Femur (tissue), 1 donor: ENCODE results near the gene DNM2.
A peak's percentile ranks its signal among the peaks of the same experiment; 100 is the strongest.
"Not testable (repeated sequence)": the region's sequence is repeated elsewhere in the genome, so short reads cannot be mapped to it uniquely, and the experiment has no call there.

Experiments used
- DNase-seq: peaks from one replicate; pipeline ENCODE4 v3.0.0-alpha.2; 2017

DNM2 gene

GRCh38 chr19:10818301-10819123 is 100.6 kb downstream of the DNM2 start:
- no peak for DNase-seq

DNA sequence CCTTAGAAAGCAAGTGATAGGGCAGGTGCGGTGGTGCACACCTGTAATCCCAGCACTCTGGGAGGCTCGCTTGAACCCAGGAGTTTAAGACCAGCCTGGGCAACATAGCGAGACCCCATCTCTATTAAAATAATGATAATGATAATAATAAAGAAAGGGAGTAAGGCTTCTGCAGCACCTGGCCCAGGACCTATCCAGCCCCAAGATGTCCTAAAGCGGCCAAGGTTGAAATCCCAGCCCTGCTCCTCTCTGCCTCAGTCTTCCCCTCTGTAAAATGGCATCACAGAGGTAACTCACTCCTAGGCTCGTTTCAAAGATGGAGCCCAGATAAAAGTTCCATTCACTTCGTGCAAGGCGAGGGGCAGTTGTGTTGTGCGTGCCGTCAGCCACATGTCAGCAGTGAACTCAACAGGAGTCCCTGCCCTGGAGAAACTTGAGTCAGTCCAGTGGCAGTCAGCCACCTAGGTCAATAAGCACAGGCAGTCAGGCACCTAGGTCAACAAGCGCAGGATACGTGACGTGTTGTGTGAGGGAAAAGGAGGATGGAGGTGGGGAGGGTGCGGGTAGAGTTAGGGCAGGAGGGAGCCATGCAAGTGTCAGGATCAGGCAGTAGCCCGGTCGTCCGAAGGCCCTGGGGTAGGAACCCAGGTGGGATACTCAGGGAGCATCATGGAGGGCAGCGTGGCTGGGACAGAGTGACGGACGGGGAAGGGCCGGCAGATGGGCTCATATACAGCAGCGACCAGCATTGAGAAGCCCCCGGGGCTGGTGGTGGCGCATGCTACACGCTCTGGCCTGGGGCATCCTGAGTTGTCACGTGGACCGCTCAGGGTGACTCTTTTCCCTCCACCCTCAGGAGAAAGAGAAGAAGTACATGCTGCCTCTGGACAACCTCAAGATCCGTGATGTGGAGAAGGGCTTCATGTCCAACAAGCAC is 101.5 kb downstream of the DNM2 start:
- DNase-seq: no peak

GRCh38 chr19:10820173-10820572 is 102.3 kb downstream of the DNM2 start:
- DNase-seq: no peak

DNA sequence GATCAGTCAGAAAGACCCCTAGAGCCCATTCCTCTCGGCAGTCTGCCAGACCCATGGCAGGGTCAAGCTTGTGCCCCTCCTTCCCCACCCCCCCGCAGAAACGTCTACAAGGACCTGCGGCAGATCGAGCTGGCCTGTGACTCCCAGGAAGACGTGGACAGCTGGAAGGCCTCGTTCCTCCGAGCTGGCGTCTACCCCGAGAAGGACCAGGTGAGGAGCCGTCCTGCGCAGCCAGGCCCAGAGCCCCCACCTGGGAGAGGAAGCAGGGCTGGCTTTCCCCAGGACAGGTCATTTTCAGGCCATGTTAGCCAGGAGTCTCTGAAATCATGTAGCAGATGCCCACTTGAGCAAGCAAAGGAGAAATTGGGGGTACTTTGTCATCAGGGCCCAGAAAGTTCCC is 105.8 kb downstream of the DNM2 start:
- DNase-seq: no peak

DNA sequence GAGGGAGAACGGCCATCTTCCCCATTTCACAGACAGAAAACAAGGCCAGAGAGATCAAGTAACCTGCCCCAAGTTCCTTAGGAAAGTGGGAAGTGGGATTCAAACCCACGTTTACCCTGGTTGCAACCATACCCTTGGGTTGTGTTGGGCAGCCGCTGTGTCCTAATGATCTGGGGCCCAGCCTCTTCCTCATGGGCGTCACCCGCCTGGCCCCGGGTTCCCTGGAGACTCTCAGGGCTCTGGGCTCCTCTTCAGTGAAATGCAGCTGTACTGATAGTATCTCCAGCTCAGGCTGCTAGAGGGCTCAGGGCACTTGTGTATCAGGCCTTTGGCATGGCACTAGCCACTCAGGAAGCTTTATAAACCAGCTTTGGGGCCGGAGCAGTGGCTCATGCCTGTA is 108.4 kb downstream of the DNM2 start:
- no peak for DNase-seq

DNA sequence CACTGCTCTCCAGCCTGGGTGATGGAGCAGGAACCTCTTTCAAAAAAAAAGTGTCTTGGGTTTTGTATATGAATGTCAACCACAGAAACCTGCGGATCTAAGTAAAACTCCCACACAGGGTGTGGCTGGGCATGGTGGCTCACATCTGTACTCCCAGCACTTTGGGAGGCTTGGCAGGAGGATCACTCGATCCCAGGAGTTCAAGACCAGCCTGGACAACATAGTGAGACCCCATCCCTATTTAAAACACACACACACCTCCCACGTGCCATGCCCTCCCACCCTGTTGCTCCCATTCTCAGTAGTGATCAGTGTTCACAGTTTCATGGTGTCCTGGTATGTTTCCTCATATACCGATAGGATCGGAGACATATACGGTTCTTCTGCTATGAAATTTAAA is 109.0 kb downstream of the DNM2 start:
- DNase-seq: no peak

- DNase-seq: no peak
These were observed 111.3 kb downstream of the DNM2 start for GRCh38 chr19:10828981-10829821.

GRCh38 chr19:10829967-10830366 is 112.1 kb downstream of the DNM2 start:
- no peak for DNase-seq

DNA sequence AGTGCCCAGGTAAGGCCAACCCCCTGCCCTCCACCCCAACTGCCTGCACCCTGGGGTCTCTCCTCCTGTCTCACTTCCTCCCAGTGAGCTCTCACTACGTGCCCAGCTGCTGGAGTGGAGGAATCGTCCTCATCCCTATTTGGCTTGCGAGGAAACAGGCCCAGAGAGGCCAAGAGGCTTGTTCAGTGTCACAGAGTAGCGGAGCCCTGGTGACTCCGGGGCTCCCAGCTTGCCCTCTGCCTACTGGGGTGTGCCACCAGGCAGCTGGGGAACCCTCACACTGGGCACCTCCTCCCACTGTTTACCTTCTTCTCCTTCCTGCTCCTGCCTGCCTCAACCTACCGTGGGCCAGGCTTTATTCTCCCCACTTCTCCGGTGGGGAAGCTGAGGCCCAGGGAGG is 112.5 kb downstream of the DNM2 start:
- DNase-seq: no peak

DNA sequence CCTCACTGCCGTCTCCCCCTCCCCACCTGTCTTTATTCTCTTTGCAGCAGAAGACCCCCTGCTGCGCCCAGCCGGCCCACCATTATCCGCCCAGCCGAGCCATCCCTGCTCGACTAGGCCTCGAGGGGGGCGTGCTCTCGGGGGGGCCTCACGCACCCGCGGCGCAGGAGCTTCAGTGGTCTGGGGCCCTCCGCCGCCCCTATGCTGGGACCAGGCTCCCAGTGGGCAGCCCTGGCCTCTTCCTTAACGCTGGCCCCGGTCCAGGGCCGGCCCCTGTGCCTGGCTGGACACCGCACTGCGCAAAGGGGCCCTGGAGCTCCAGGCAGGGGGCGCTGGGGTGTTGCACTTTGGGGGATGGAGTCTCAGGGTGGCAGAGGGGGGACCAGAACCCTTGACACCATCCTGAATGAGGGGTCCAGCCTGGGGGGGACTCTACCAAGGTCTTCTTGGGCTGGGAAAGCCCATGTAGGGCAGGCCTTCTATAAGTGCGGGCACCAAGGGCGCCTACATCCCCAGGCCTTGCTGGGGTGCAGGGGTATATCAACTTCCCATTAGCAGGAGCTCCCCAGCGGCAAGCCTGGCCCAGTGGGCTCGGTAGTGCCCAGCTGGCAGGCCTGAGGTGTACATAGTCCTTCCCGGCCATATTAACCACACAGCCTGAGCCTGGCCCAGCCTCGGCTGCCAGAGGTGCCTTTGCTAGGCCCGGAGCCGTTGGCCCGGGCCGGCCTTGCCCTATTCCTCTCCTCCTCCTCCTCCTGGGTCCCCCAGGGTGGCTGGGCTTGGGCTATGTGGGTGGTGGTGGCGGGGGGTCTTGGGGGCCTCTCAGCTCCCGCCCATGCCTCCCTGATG is 113.3 kb downstream of the DNM2 start:
- DNase-seq: no peak

GRCh38 chr19:10831987-10832938 is 114.4 kb downstream of the DNM2 start:
- DNase-seq: no peak

DNA sequence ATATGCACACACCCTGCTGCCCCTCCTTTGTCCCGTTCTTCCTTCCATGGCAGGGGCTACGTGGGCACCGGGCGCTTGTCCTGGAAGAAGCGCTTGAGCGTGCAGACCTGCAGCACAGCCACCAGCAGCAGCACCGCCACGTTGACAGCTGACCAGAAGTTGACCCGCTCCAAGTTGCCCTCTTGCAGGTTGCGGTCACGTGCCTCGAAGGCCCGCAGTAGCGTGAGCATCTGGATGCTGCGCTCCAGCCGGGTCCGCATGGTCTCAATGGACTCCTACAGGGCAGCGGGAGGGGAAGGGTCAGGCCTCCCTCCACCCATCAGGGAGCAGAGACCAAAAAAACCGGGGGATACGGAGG is 115.0 kb downstream of the DNM2 start:
- DNase-seq: no peak

DNA sequence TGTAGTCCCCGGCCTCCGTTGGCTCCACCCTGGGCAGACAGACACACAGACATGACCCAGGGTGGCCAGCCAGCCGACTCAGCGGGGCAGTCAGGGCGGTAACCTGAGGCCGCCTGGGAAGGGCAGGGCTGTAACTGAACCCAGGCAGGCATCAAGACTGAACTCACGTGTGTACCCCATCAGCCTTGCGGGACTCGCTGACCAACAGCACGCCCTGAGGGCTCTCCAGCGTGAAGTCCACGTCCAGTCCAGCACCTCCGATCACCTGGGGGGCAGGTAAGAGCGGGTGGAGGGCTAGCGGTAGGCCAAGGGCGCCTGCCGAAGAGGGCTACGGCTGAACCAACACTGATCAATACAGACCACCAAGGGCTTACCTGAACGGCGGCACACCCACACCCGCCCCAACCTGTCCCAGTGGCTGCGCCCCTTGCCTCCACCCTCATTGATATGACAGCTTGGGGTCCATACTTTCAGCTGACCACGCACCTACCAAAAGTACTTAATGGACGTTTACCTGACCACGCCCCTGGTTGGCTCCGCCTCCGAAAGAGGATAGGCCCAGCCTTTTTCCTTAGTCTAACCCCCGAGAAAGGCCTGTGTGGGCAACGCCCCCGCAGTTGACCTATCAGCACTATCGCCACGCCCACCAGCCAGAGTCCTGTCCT is 117.3 kb downstream of the DNM2 start:
- DNase-seq: no peak

DNA sequence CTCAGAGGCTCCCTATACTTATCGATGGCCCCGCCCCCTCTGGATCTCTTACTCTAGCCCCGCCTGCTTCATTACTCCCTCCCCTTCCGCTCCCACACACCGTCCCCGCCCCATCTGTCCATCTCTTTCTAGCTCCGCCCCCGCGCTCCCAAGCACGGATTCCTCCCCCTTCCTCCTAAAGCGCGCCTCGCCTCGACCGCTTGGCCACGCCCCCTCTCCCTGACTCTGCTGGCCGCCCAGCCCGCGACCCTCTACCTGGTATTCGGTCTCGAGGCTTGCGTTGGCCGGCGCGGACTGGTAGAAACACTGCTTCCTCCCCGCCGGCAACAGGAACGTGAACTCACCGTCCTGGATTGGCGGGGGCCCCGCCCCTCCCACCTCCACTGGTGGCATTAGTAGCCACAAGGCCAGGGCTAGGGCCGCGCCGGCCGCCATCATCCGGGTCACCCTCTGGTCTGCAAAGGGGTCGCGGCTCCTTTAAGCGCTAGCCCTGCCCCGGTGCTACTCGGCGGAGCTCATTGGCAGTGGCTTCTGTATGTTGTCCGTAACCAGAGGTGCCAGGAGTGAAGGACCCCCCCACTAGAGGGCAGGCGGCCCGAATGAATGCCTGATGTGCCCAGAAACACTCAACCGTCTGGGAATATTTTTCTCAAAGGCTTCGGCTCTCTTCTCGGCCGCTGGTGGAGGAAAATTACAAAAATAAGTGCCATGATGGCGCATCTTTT is 118.0 kb downstream of the DNM2 start, which contains the start of gene TMED1:
TSS of gene TMED1 (minus strand) at position 459 of the 725 bp plus-strand sequence. CDS start at position 438, 21 bp downstream.
- DNase-seq: peak; percentile 99

DNA sequence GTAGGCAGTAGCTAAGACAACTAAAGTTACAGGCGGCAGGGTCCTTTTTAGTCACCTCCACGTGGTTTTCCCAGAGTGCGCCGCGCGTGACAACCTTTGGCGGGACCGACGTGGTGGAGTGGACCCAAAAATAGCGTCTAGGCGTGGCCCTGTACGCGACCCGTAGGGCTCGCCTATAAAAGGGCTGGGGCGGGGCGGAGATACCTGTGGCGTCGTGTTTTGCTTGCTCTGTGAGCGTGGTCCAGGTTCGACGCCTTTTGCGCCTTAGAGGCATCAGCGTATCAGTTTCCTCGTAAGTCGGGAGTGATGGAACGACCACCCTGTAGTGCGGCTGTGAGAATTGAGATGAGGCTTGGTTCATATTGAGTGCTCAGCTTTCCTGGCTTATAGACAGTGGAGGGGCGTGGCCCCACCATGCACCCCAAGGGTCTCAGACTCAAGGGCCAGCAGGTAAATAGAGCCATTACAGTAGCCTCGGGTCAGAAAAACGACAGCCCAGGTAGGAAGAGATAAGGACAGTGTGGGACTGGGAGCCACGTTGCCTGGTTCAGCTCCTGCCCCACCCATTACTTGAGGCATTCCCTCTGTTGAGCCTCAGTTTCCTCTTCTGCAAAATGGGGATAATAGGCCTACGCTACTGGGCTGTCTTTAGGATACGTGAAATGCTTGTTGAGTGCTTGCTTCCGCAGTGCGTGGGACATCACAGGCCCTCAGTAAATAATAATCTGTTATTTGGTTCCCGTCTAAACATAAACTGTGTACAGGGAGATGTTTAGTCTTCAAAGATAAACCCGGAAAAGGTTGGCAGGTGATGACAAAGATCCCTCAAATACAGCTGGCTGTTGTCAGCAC is 118.8 kb downstream of the DNM2 start:
- DNase-seq: no peak

DNA sequence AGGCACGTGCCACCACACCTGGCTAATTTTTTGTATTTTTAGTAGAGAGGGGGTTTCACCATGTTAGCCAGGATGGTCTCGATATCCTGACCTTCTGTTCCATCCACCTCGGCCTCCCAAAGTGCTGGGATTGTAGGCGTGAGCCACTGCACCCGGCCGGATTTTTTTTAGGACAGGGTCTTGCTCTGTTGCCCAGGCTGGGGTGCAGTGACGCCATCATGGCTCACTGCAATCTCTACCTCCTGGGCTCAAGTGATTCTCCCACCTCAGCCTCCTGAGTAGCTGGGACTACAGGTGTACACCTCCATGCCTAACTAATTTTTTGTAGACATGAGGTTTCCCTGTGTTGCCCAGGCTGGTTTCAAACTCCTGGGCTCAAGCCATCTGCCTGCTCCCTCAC is 119.8 kb downstream of the DNM2 start:
- DNase-seq: not testable (repeated sequence)

DNA sequence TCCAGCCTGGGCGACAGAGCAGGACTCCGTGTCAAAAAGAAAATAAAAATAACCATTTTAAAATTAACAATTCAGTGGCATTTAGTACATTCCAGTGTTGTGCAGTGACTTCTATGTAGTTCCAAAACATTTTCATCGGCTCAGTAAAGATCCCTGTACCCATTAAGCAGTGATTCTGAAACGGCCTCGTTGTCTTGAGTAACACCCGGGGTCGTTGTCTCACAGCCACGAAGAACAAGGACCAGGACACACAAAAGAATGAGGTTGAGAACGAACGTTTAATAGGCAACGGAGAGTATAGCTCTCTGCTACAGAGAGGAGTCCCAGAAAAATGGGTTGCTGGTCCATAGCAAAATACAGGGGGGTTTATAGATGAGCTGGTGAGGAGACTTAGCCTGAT is 120.5 kb downstream of the DNM2 start:
- no peak for DNase-seq
